HepG2 (cell line): ENCODE measurements around the gene XRN1. TPM values are rescaled to one million over a fixed set of nuclear protein-coding genes. Genes with fewer than 3 reads are reported as not detected.

Source experiments
- ATAC-seq: fragments of 200-7000 bp; cut with Tn5 transposase; 3 replicates; pipeline ENCODE4 v1.9.1; 2020; ENCODE audit warnings: mild to moderate bottlenecking, moderate library complexity
- BruUV-seq: library from RNA; stranded (reverse); fragments of 400-500 nt; replicated peaks from 2 replicates; lab custom pipeline; 2021; lab: Mats Ljungman, UMichigan
- CTCF ChIA-PET: fragments of 300-600 bp; formaldehyde crosslinking; extraction: SDS; loops from one replicate; lab custom pipeline; 2021; ENCODE audit warnings: low total read pairs, inconsistent platforms, low intra/inter-chr PET ratio; lab: Yijun Ruan, JAX
- POLR2A ChIA-PET: fragments of 350-600 bp; sonication (Branson Sonifier 250); formaldehyde crosslinking; loops from one replicate; lab custom pipeline; 2020; ENCODE audit warnings: antibody characterized with exemption, inconsistent platforms; lab: Yijun Ruan, JAX
- DNase-seq: peaks from one replicate; pipeline ENCODE4 v3.0.0-alpha.2; 2015; ENCODE audit warnings: low spot score
- FAIRE-seq: peaks from 3 replicates; lab custom pipeline; 2011; peaks lifted over from hg19 to GRCh38; lab: Jason Lieb, UNC
- H2AFZ ChIP-seq: one replicate; pipeline ENCODE4 v1.6.1; 2011; ENCODE audit warnings: low read length, inconsistent platforms
- H3K27ac ChIP-seq: fragments of 300-600 bp; 3 replicates; pipeline ENCODE4 v1.8.0; 2011; ENCODE audit warnings: mixed run types, mild to moderate bottlenecking, mixed read lengths, low read length, inconsistent platforms; ENCODE audit not compliant: insufficient read depth; ENCODE audit errors: extremely low read length
- H3K27me3 ChIP-seq, 2 experiments: fragments of 200-600 bp in 1 of 2; 2 replicates in 1 of 2; 3 replicates in 1 of 2; pipeline versions ENCODE4 v1.6.0 to v1.8.0; 2011; ENCODE audit warnings: low read length in 2 of 2, mild to moderate bottlenecking in 2 of 2, moderate library complexity in 2 of 2, inconsistent platforms in 1 of 2; ENCODE audit not compliant: insufficient read depth in 2 of 2, control insufficient read depth in 1 of 2
- H3K36me3 ChIP-seq, 2 experiments: fragments of 200-600 bp in 1 of 2; replicated peaks in 1 of 2; 2 replicates in 1 of 2; 3 replicates in 1 of 2; pipeline versions ENCODE4 v1.5.1 to v1.8.0; 2011; ENCODE audit warnings: low read length in 2 of 2, inconsistent platforms in 1 of 2; ENCODE audit not compliant: insufficient read depth in 2 of 2, control insufficient read depth in 1 of 2
- H3K4me1 ChIP-seq: 2 replicates; pipeline ENCODE4 v1.5.1; 2012; ENCODE audit warnings: low read length, inconsistent platforms; ENCODE audit not compliant: insufficient read depth
- H3K4me2 ChIP-seq: 2 replicates; pipeline ENCODE4 v1.6.0; 2011; ENCODE audit warnings: low read depth, low read length, inconsistent platforms
- H3K4me3 ChIP-seq, 3 experiments: fragments of 200-600 bp in 1 of 3; sonication (generic), shearing (Covaris generic) in 1 of 3; replicated peaks in 1 of 3; 2 replicates each; pipeline ENCODE4 v1.5.1; 2011 to 2016; ENCODE audit warnings: low read length in 3 of 3, inconsistent platforms in 2 of 3, low read depth in 2 of 3, mild to moderate bottlenecking in 2 of 3, control low read depth in 1 of 3, mixed read lengths in 1 of 3; ENCODE audit not compliant: insufficient read depth in 1 of 3
- H3K79me2 ChIP-seq: one replicate; pipeline ENCODE4 v1.6.1; 2011; ENCODE audit warnings: low read length, inconsistent platforms; ENCODE audit not compliant: insufficient read depth
- H3K9ac ChIP-seq: 2 replicates; pipeline ENCODE4 v1.6.0; 2011; ENCODE audit warnings: mild to moderate bottlenecking, low read depth, low read length, inconsistent platforms; ENCODE audit not compliant: insufficient read depth
- H3K9me3 ChIP-seq: 2 replicates; pipeline ENCODE4 v1.5.1; 2012; ENCODE audit warnings: mild to moderate bottlenecking, low read length
- H4K20me1 ChIP-seq: 2 replicates; pipeline ENCODE4 v1.6.0; 2011; ENCODE audit warnings: inconsistent platforms, mild to moderate bottlenecking, low read length, moderate library complexity; ENCODE audit not compliant: insufficient read depth
- ETS1 ChIP-seq: sonication (generic); formaldehyde crosslinking; IDR thresholded peaks from 2 replicates; pipeline ENCODE4 v1.4.0; 2020; ENCODE audit warnings: missing genetic modification reagents
- FOXP1 ChIP-seq, 2 experiments: fragments of 450-650 bp in 1 of 2; IDR thresholded peaks; 2 replicates each; pipeline ENCODE4 v1.6.1; 2017 to 2018; ENCODE audit warnings: antibody characterized with exemption in 1 of 2
- KIAA2018 ChIP-seq: sonication (generic); formaldehyde crosslinking; IDR thresholded peaks from 2 replicates; pipeline ENCODE4 v1.5.0; 2020; ENCODE audit warnings: mild to moderate bottlenecking, missing genetic modification reagents, borderline replicate concordance
- KLF16 ChIP-seq, 2 experiments: sonication (generic) in 1 of 2; formaldehyde crosslinking in 1 of 2; IDR thresholded peaks; 2 replicates each; pipeline versions ENCODE4 v1.6.1 to v1.8.0; 2016 to 2023; ENCODE audit warnings: missing genetic modification reagents in 2 of 2, missing compliant biosample characterization in 1 of 2
- MIER3 ChIP-seq: IDR thresholded peaks from 2 replicates; pipeline ENCODE4 v1.6.1; 2016; ENCODE audit warnings: missing compliant biosample characterization, borderline replicate concordance
- MXI1 ChIP-seq: IDR thresholded peaks from 3 replicates; pipeline ENCODE4 v1.6.1; 2012; ENCODE audit warnings: low read depth, low read length, inconsistent platforms, borderline replicate concordance
- RELA ChIP-seq: sonication (generic); formaldehyde crosslinking; IDR thresholded peaks from 2 replicates; pipeline ENCODE4 v1.4.0; 2020; ENCODE audit warnings: missing genetic modification reagents
- SRSF9 ChIP-seq: fragments of 200-400 bp; formaldehyde crosslinking; IDR thresholded peaks from 2 replicates; pipeline ENCODE4 v1.6.1; 2018; ENCODE audit warnings: borderline replicate concordance, mild to moderate bottlenecking, low read depth, low read length; ENCODE audit not compliant: insufficient read depth, poor library complexity, severe bottlenecking
- TEAD3 ChIP-seq: optimal IDR thresholded peaks from 2 replicates; pipeline ENCODE3; 2016; ENCODE audit warnings: borderline replicate concordance
- TRAFD1 ChIP-seq: sonication (generic); formaldehyde crosslinking; IDR thresholded peaks from 2 replicates; pipeline ENCODE4 v1.5.1; 2020; ENCODE audit warnings: missing genetic modification reagents, mild to moderate bottlenecking, borderline replicate concordance
- ZNF230 ChIP-seq: sonication (generic); formaldehyde crosslinking; IDR thresholded peaks from 2 replicates; pipeline ENCODE4 v1.4.0; 2020; ENCODE audit warnings: mild to moderate bottlenecking, missing genetic modification reagents
- WGBS: methylation state at CpG from one replicate; pipeline ENCODE4 v1.1.6; 2017; ENCODE audit warnings: low lambda C conversion rate; 5-methylcytosine and 5-hydroxymethylcytosine counted together
- in situ Hi-C: cut with HindIII; loops from 2 replicates; pipeline ENCODE4 v1.10.0; 2017; ENCODE audit warnings: low pct_unique_long_range_greater_than_20kb; ENCODE audit not compliant: extremely low pct_ligation_motif_present
- intact Hi-C: fragments of 100-400 bp; cut with micrococcal nuclease; formaldehyde crosslinking; loops from one replicate; pipeline ENCODE4 v1.10.0; 2022; ENCODE audit not compliant: unreplicated experiment
- polyA plus RNA-seq, 8 experiments: library from polyadenylated mRNA; depleted of rRNA in 3 of 8; stranded (reverse) in 7 of 8; unstranded in 1 of 8; fragments of >200 nt; fragmentation: Illumina TruSeq in 4 of 8; extraction: Trizol in 4 of 8; gene quantifications; 2 replicates each; pipeline versions ENCODE4 v1.2.1 to v1.2.3, GENCODE V29; 2011 to 2016; ENCODE audit warnings: low read depth in 4 of 8, missing spikeins in 1 of 8, mixed read lengths in 1 of 8; ENCODE audit not compliant: insufficient read depth in 1 of 8
- total RNA-seq, 5 experiments: library from RNA; depleted of rRNA; stranded (reverse); fragments of >200 nt; fragmentation: Illumina TruSeq; extraction: Trizol; gene quantifications; 2 replicates each; pipeline ENCODE4 v1.2.3, GENCODE V29; 2016; ENCODE audit warnings: low read depth in 1 of 5

Gene XRN1
- total and polyA plus RNA-seq, 2 of the 13 experiments (the other 11 are each of a cell fraction or from before 2014, with no cell fraction given) = 13.2 to 13.3 TPM

- Histone ChIP-seq H3K9me3 (peaks cover 25% of the 10 kb centered on the region), H3K4me1 (no peaks in the 10 kb centered on the region), H3K4me2 (no peak overlapping the region), H2AFZ (no peak overlapping the region), H3K27ac (no peak overlapping the region), H3K4me3 (no peak overlapping the region), H3K9ac (no peak overlapping the region)
- ChIA-PET CTCF (no interaction called here), POLR2A (no interaction called here)
- FAIRE-seq = no peak
- in situ Hi-C loops = no loop called here
- WGBS = 0% methylated on average over 1 of the region's 2 CpGs
- DNase-seq = no peak
- no peak for TF ChIP-seq KIAA2018 (CRISPR knock-in tag)
- TF ChIP-seq MXI1 = no peak
- no peak for TF ChIP-seq RELA (CRISPR knock-in tag)
- no peak for TF ChIP-seq MIER3 (CRISPR knock-in tag)
- no peak for TF ChIP-seq ZNF230
- TF ChIP-seq TRAFD1 = no peak
- no peak for TF ChIP-seq KLF16 (CRISPR knock-in tag; IDR thresholded peaks at IDR 0.05)
- TF ChIP-seq SRSF9 = no peak
- no peak for TF ChIP-seq FOXP1 (IDR thresholded peaks at IDR 0.05)
- no peak for TF ChIP-seq FOXP1 (CRISPR knock-in tag; IDR thresholded peaks at IDR 0.05)
- TF ChIP-seq TEAD3 = no peak
- TF ChIP-seq ETS1 = no peak
- TF ChIP-seq, all 625 proteins: peak for 0
- intact Hi-C loops = no loop called here
- no TSS peak for BruUV-seq
- H3K27me3 ChIP-seq = no peaks in the 10 kb centered on the region
- no peaks in the 10 kb centered on the region for H3K79me2 ChIP-seq
- H4K20me1 ChIP-seq = no peaks in the 10 kb centered on the region
- no peaks in the 10 kb centered on the region for H3K36me3 ChIP-seq
- ATAC-seq = no peak
These were observed 162.7 kb downstream of the XRN1 start for GRCh38 chr3:142285083-142285517.
